Esophagus (tissue), 2 donors: Measurements from ENCODE around the gene TRPM4. TPM values are rescaled to one million over a fixed set of nuclear protein-coding genes. Genes with fewer than 3 reads are reported as not detected.

Experiments
- H3K27ac ChIP-seq, 2 donors: one replicate each; pipeline ENCODE4 v1.5.1; 2013; ENCODE audit warnings: low read depth in 2 of 2, mild to moderate bottlenecking in 2 of 2, inconsistent platforms in 1 of 2, low read length in 1 of 2, moderate library complexity in 1 of 2
- H3K27me3 ChIP-seq, 2 donors: one replicate each; pipeline ENCODE4 v1.6.1; 2013; ENCODE audit warnings: low read length in 2 of 2, control low read depth in 1 of 2, mild to moderate bottlenecking in 1 of 2; ENCODE audit not compliant: insufficient read depth in 2 of 2, control insufficient read depth in 1 of 2
- H3K36me3 ChIP-seq, 2 donors: one replicate each; pipeline ENCODE4 v1.6.1; 2013; ENCODE audit warnings: low read length in 1 of 2; ENCODE audit not compliant: control insufficient read depth in 2 of 2, insufficient read depth in 2 of 2
- H3K4me1 ChIP-seq, 2 donors: one replicate each; pipeline ENCODE4 v1.6.1; 2013; ENCODE audit warnings: low read length in 1 of 2; ENCODE audit not compliant: control insufficient read depth in 2 of 2, insufficient read depth in 2 of 2
- H3K4me3 ChIP-seq, 2 donors: one replicate each; pipeline ENCODE4 v1.5.1; 2013; ENCODE audit warnings: low read length in 2 of 2, mild to moderate bottlenecking in 2 of 2, low read depth in 1 of 2, moderate library complexity in 1 of 2
- H3K9me3 ChIP-seq, 2 donors: one replicate each; pipeline ENCODE4 v1.6.1; 2013; ENCODE audit warnings: mild to moderate bottlenecking in 2 of 2, low read depth in 1 of 2, low read length in 1 of 2, moderate library complexity in 1 of 2; ENCODE audit not compliant: control insufficient read depth in 2 of 2, insufficient read depth in 1 of 2
- whole genome bisulfite sequencing, 2 donors: extraction: QIAGEN DNeasy Blood & Tissue Kit; methylation state at CpG; one replicate each; pipeline ENCODE4 v1.1.7; 2013; 5-methylcytosine and 5-hydroxymethylcytosine counted together
- polyA plus RNA-seq, 2 donors: library from polyadenylated mRNA; stranded (reverse); fragments of 200-250 nt; gene quantifications; one replicate each; pipeline ENCODE4 v1.2.3, GENCODE V29; 2013
- donor health status: healthy with polysubstance abuse.
- donor health status: Bipolar disorder and iron deficiency.

The TRPM4 gene
- polyA plus RNA-seq, 2 donors = 11.4 to 43.7 TPM

DNA sequence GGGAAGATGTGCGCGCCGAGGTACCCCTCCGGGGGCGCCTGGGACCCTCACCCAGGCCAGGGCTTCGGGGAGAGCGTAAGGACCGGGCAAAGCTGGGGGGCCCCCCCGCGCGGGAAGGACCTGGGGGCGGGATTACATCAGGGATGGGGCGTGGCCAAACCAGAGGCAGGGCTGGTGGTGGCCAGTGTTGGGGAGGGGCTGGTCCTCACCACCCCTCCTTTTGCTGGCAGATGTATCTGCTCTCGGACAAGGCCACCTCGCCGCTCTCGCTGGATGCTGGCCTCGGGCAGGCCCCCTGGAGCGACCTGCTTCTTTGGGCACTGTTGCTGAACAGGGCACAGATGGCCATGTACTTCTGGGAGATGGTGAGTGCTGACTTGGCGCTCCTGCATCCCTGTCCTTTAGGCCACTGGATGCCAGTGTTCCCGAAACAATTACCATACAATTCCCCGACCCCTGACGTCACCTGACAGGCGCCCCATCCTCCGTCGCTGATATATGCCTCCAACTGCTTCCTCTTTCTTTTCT, 25.3 kb downstream of the TRPM4 start:
- Histone ChIP-seq H3K9me3 (no peaks in the 10 kb centered on the region), H3K27ac (no peak overlapping the region), H3K4me1 (no peaks in the 10 kb centered on the region), H3K27me3 (no peaks in the 10 kb centered on the region), H3K4me3 (no peak overlapping the region), H3K36me3 (peaks cover 0 to 11% of the 10 kb centered on the region in 2 donors)
- WGBS, 2 donors = 77 to 78% methylated on average over 26 of the region's 26 CpGs

DNA sequence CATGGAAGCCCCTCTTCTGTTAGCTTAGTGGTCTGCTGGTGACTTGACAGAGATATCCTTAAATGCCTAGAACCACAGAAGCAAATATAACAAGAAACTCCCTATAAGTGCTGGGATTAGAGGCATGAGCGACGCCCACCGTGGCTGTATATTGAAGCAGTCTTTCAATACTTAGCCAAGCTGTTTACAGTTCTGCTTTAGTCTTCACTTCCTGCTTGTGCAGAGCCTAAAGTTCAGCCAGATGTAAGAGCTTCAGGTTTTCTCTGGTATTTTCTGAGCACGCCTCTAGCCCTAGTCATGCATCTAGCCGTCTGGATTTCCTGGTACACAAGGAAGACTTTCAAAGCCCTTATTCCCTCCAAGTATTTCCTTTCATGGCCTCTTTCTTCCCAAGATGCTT, 28.5 kb downstream of the TRPM4 start:
- Histone ChIP-seq H3K4me1 (no peaks in the 10 kb centered on the region), H3K9me3 (peaks cover 0 to 3% of the 10 kb centered on the region in 2 donors), H3K4me3 (no peak overlapping the region), H3K27ac (no peak overlapping the region), H3K27me3 (no peaks in the 10 kb centered on the region), H3K36me3 (peaks cover 0 to 32% of the 10 kb centered on the region in 2 donors)
- WGBS, 2 donors = 70 to 76% methylated on average over 5 of the region's 5 CpGs

GRCh38 chr19:49188626-49189200, 31.1 kb downstream of the TRPM4 start:
- H3K4me3 ChIP-seq = no peak overlapping the region
- no peaks in the 10 kb centered on the region for H3K27me3 ChIP-seq
- no peaks in the 10 kb centered on the region for H3K4me1 ChIP-seq
- 88% methylated on average over 21 of the region's 21 CpGs for WGBS, 2 donors
- H3K9me3 ChIP-seq = peaks cover 0 to 3% of the 10 kb centered on the region in 2 donors
- H3K27ac ChIP-seq = no peak overlapping the region
- peaks cover 0 to 21% of the 10 kb centered on the region in 2 donors for H3K36me3 ChIP-seq

DNA sequence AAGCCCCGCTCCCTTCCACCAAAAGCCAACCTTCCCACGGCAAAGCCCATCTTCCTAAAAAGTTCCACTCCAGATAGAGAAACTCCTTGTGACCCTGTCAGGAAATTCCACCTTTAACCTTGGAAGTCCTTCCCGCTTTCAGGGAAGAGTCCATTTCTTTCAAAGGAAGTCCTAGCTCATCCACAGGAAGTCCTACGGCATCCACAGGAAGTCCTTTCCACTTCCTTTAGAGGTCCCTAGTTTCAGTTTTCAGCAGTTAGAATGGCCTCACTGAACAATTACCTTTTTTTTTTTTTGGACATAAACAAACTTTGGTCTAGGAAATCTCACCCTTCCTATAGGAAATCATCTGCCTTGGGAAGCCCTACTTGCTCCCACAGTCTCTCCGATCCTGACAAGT, 31.7 kb downstream of the TRPM4 start:
- H3K4me3 ChIP-seq = no peak overlapping the region
- peaks cover 0 to 21% of the 10 kb centered on the region in 2 donors for H3K36me3 ChIP-seq
- H3K9me3 ChIP-seq = peaks cover 0 to 3% of the 10 kb centered on the region in 2 donors
- 81 to 83% methylated on average over 5 of the region's 5 CpGs for WGBS, 2 donors
- no peak overlapping the region for H3K27ac ChIP-seq
- H3K4me1 ChIP-seq = no peaks in the 10 kb centered on the region
- H3K27me3 ChIP-seq = no peaks in the 10 kb centered on the region

- Histone ChIP-seq H3K36me3 (peaks cover 0 to 21% of the 10 kb centered on the region in 2 donors), H3K4me3 (no peak overlapping the region), H3K27ac (no peak overlapping the region), H3K9me3 (peaks cover 0 to 3% of the 10 kb centered on the region in 2 donors), H3K27me3 (no peaks in the 10 kb centered on the region), H3K4me1 (no peaks in the 10 kb centered on the region)
- WGBS, 2 donors = 88 to 90% methylated on average over 3 of the region's 3 CpGs
Measured at GRCh38 chr19:49190781-49191180, 33.2 kb downstream of the TRPM4 start.

DNA sequence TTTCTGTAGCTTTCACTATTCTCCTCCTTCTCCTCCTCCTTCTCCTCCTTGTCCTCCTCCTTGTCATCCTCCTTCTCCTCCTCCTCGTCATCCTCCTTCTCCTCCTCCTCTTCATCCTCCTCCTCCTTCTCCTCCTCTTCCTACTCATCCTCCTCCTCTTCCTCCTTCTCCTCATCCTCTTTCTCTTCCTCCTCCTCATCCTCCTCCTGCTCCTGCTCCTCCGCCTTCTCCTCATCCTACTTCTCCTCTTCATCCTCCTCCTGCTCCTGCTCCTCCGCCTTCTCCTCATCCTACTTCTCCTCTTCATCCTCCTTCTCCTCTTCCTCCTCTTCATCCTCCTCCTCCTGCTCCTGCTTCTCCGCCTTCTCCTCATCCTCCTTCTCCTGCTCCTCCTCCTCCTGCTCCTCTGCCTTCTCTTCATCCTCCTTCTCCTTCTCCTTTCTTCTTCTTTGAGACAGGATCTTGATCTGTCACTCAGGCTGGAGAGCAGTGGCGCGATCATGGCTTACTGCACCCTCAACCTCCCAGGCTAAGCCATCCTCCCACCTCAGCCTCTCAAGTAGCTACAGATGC, 36.3 kb downstream of the TRPM4 start:
- H3K27ac ChIP-seq = no peak overlapping the region
- H3K36me3 ChIP-seq = peaks cover 0 to 18% of the 10 kb centered on the region in 2 donors
- 95 to 99% methylated on average over 6 of the region's 6 CpGs for WGBS, 2 donors
- H3K27me3 ChIP-seq = no peaks in the 10 kb centered on the region
- peaks cover 0 to 3% of the 10 kb centered on the region in 2 donors for H3K9me3 ChIP-seq
- H3K4me3 ChIP-seq = no peak overlapping the region
- no peaks in the 10 kb centered on the region for H3K4me1 ChIP-seq

DNA sequence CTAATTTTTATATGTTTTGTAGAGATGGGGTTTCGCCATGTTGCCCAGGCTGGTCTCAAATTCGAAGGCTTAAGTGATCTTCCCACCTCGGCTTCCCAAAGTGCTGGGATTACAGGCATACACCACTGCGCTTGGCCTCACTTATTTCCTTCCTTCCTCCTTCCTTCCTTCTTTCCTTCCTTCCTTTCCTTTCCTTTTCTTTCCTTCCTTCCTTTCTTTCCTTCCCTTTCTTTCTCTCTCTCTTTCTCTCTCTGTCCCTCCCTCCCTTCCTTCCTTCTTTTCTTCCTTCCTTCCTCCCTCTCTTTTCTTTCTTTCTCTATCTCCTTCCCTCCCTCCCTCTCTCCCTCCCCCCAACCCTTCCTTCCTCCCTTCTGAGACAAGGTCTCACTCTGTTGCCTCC, 36.8 kb downstream of the TRPM4 start:
- peaks cover 0 to 16% of the 10 kb centered on the region in 2 donors for H3K36me3 ChIP-seq
- 90 to 92% methylated on average over 4 of the region's 4 CpGs for WGBS, 2 donors
- H3K27ac ChIP-seq = no peak overlapping the region
- H3K27me3 ChIP-seq = no peaks in the 10 kb centered on the region
- H3K4me1 ChIP-seq = no peaks in the 10 kb centered on the region
- H3K9me3 ChIP-seq = peaks cover 0 to 3% of the 10 kb centered on the region in 2 donors
- no peak overlapping the region for H3K4me3 ChIP-seq

- Histone ChIP-seq H3K4me3 (no peak overlapping the region), H3K4me1 (no peaks in the 10 kb centered on the region), H3K27me3 (no peaks in the 10 kb centered on the region), H3K36me3 (peaks cover 0 to 8% of the 10 kb centered on the region in 2 donors), H3K27ac (no peak overlapping the region), H3K9me3 (no peaks in the 10 kb centered on the region)
- 57 to 63% methylated on average over 40 of the region's 40 CpGs for WGBS, 2 donors
Measured at GRCh38 chr19:49196527-49197240, 39.1 kb downstream of the TRPM4 start.

GRCh38 chr19:49200238-49200862, 42.8 kb downstream of the TRPM4 start:
- H3K27ac ChIP-seq = no peak overlapping the region
- 90% methylated on average over 26 to 29 of the region's 29 CpGs for WGBS, 2 donors
- H3K36me3 ChIP-seq = peaks cover 0 to 11% of the 10 kb centered on the region in 2 donors

More at GRCh38 chr19:49200238-49200862, 42.8 kb downstream of the TRPM4 start:
- Histone ChIP-seq H3K4me1 (no peaks in the 10 kb centered on the region), H3K27me3 (no peaks in the 10 kb centered on the region), H3K4me3 (no peak overlapping the region), H3K9me3 (no peaks in the 10 kb centered on the region)
